HG02884 (cell line): ENCODE measurements around the gene MAEA.

Source experiments
- ATAC-seq: cut with Tn5 transposase; IDR thresholded peaks from one replicate; pipeline ENCODE4 v1.9.1; 2021; ENCODE audit warnings: mild to moderate bottlenecking, moderate library complexity; ENCODE audit not compliant: unreplicated experiment

Gene MAEA

DNA sequence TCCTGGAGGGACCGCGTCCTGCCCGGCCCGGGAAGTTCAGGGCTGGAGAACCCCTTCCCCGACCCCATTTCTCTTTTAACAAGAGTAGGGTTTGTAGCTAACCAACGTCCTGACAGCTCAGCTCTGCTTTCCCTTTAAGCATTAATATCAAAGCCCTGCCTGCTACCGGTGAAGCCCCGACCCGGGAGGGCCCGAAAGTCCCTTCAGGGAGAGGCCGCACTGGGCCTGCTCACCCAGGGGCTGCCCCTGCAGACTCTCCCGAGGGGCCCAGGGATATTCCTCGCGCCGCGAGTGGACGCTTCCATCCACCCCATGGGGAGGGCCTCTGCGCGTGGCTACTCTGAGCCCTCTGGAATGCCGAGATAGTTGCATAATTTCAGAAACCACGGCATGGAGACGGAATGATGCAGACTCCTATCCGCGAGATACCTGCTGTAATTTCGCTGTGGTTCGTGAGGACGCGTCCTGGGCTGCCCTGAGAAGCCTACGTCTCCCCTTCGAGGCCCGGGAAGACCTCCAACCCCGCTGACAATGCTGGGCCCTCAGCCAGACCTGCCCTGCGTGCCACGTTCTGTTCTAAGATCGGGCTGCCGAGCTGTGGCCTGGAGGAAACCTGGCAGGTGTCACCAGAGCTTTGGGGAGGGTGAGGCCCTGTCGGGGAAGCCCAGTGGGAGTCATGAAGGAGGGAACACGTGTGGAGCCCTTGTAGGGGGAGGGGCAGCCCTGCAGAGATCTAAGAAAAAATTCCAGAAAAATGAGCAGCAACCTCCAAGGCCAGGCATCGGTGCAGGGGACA is 39.8 kb upstream of the MAEA start:
- ATAC-seq = no peak

DNA sequence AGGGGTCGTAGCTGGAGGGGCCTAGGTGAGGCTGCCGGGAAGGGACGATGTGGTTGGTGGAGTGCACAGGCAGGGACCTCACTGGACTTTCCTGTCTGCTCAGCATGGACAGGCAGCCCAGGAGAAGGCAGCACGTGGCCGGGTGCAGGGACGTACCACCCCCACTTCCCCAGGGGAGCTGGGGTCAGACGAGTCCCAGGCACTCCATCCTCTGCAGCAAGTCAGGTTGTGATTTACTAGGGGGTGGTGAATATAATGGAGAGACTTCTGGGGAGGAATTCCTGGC is 39.2 kb upstream of the MAEA start:
- ATAC-seq = no peak

- no peak for ATAC-seq
These were observed 38.5 kb upstream of the MAEA start for GRCh38 chr4:1250921-1251772.

- no peak for ATAC-seq
These were observed 38.0 kb upstream of the MAEA start for GRCh38 chr4:1251773-1252066.

- no peak for ATAC-seq
These were observed 36.7 kb upstream of the MAEA start for GRCh38 chr4:1252928-1253492.

GRCh38 chr4:1253831-1254230 is 35.9 kb upstream of the MAEA start:
- no peak for ATAC-seq

DNA sequence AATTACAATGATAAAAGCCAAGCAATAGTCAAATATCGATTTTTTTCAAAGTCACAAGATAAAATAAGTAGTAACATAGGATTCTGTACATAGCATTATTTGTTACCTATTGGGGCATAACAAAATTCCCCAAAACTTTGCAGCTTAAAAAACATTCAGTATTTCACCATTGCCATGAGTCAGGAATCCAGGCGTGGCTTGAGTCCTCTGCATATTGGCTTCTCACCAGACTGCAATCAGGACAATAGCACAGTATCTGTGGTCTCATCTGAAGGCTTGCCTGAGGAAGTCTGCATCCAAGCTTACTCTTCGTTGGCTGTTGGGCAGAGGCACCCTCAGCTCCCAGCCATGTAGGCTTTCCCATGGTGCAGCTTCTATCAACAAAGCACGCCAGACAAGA is 34.5 kb upstream of the MAEA start:
- no peak for ATAC-seq

DNA sequence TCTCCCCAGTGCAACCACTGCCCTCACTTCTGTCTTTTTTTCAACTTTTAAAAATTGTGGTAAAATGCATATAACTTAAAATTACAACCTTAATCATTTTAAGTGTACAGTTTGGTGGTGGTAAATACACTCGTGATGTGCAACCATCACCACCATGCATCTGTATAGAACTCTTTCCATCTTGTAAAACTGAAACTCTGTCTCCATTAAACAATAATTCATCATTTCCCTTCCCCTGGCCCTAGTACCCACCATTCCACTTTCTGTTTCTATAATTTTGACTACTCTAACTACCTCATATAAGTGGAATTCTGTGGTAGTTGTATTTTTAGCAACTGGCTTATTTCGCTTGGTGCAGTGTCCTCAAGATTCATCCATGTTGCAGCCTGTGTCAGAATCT is 34.0 kb upstream of the MAEA start:
- ATAC-seq = no peak

DNA sequence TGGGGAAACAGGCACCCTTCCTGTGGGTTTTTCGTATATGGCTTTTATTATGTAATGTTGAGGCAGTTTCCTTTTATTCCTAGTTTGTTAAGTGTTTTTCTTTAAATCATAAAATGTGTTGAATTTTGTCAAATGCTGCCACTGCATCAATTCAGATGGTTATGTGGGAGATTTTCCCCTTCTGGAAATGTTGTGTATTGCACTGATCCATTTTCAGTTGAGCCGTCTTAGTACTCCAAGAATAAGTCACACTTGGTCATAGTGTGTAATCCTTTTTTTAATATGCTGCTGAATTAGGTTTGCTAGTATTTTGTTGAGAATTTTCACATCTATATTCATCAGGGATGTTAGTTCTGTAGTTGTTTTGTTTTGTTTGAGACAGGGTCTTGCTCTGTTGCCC is 31.2 kb upstream of the MAEA start:
- no peak for ATAC-seq

- no peak for ATAC-seq
These were observed 29.7 kb upstream of the MAEA start for GRCh38 chr4:1259966-1260365.

DNA sequence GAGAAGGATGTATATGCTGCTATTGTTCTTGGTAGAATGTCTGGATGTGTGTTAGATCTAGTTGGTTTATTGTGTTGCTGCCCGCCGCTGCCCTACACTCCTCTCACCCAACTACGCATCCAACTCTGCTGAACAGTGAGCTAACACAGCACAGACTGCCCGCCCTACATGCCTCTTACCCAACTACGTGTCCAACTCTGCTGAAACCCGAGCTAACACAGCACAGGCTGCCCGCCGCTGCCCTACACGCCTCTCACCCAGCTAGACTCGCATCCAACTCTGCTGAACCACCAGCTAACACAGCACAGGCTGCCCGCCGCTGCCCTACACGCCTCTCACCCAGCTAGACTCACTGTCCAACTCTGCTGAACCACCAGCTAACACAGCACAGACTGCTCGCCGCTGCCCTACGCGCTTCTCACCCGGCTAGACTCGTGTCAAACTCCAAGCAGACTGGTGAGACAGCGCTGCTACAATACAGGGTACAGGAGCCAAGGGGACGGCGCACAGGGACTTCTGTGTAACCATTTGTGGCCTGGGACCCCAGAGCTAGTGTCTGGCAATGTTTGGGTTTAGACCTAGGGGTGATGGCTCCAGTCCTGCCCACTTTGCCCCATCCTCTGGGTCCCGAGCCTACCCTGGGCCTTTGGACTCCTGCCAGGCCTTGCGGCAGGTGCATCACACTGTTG is 29.1 kb upstream of the MAEA start:
- no peak for ATAC-seq

GRCh38 chr4:1261107-1261928 is 28.4 kb upstream of the MAEA start:
- ATAC-seq = no peak

- ATAC-seq = no peak
These were observed 24.7 kb upstream of the MAEA start for GRCh38 chr4:1264942-1265341.

GRCh38 chr4:1265351-1265750 is 24.3 kb upstream of the MAEA start:
- ATAC-seq = no peak

- ATAC-seq = no peak
These were observed 22.6 kb upstream of the MAEA start for GRCh38 chr4:1266881-1267763.

DNA sequence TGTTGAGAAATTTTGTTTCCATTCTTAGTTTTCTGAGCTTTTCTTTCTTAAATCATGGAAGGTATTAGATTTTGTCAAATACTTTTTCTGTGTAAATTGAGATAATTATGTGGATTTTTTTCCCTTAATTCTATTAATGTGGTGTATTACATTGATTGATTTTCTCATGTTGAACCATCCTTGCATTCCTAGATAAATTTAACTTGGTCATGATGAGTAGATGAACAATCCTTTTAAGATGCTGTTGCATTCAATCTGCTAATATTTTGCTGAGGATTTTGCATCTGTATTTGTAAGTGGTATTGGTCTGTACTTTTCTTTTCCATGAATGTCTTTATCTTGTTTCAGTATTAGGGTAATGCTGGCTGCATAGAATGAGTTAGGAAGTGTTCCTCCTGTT is 20.5 kb upstream of the MAEA start:
- ATAC-seq = no peak

- no peak for ATAC-seq
These were observed 18.0 kb upstream of the MAEA start for GRCh38 chr4:1271686-1272085.

DNA sequence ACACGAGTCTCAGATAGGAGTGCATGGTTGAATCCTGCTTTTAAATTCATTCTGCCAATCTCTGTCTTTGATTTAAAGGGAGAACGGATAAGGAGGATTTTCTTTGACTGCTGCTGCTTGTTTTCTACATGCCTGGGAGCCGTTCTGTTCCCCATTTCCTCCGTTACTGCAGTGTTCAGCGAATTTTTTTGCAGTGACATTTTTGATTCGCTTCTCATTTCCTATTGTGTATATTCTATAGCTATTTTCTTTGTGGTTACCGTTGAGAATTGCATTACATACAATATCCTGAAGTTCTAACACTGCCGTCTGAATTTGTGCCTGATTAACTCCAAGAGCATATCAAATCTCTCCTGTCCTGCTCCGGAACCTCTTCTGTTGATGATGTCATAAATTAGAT is 14.8 kb upstream of the MAEA start:
- ATAC-seq = no peak

GRCh38 chr4:1276984-1277383 is 12.7 kb upstream of the MAEA start:
- ATAC-seq = no peak
